Keratinocyte (primary cell): Measurements from ENCODE around the gene DEPDC4. TPM values are rescaled to one million over a fixed set of nuclear protein-coding genes. Genes with fewer than 3 reads are reported as not detected.

Experiments
- DNase-seq: peaks from one replicate; pipeline ENCODE4 v3.0.0-alpha.2; 2011; ENCODE audit warnings: low read depth, missing footprints, low spot score
- FAIRE-seq: peaks from 2 replicates; lab custom pipeline; 2011; peaks lifted over from hg19 to GRCh38; lab: Jason Lieb, UNC
- H2AFZ ChIP-seq: 2 replicates; pipeline ENCODE4 v1.6.0; 2012; ENCODE audit warnings: low read length, control low read depth, inconsistent platforms; ENCODE audit not compliant: control insufficient read depth
- H3K27ac ChIP-seq: 2 replicates; pipeline ENCODE4 v1.5.1; 2011; ENCODE audit warnings: low read length; ENCODE audit not compliant: control insufficient read depth, insufficient read depth
- H3K27me3 ChIP-seq: 3 replicates; pipeline ENCODE4 v1.6.0; 2011; ENCODE audit warnings: low read length; ENCODE audit not compliant: control insufficient read depth, insufficient read depth; ENCODE audit errors: extremely low read depth
- H3K36me3 ChIP-seq, 2 experiments: 2 replicates in 1 of 2; 3 replicates in 1 of 2; pipeline ENCODE4 v1.5.1; 2011; ENCODE audit warnings: low read length in 2 of 2, mild to moderate bottlenecking in 1 of 2; ENCODE audit not compliant: control insufficient read depth in 2 of 2, insufficient read depth in 2 of 2; ENCODE audit errors: extremely low read depth in 1 of 2
- H3K4me1 ChIP-seq: 3 replicates; pipeline ENCODE4 v1.5.1; 2011; ENCODE audit warnings: low read length; ENCODE audit not compliant: control insufficient read depth, insufficient read depth; ENCODE audit errors: extremely low read depth
- H3K4me2 ChIP-seq: 3 replicates; pipeline ENCODE4 v1.6.0; 2011; ENCODE audit warnings: low read depth, low read length; ENCODE audit not compliant: control insufficient read depth, insufficient read depth; ENCODE audit errors: extremely low read depth
- H3K4me3 ChIP-seq, 3 experiments: fragments of 200-600 bp in 1 of 3; sonication (generic) in 1 of 3; 2 replicates in 2 of 3; 3 replicates in 1 of 3; pipeline ENCODE4 v1.5.1; 2011 to 2016; ENCODE audit warnings: low read length in 3 of 3, mild to moderate bottlenecking in 3 of 3, control low read depth in 2 of 3, inconsistent platforms in 1 of 3, low read depth in 1 of 3, mixed read lengths in 1 of 3, mixed run types in 1 of 3, moderate library complexity in 1 of 3; ENCODE audit not compliant: control insufficient read depth in 2 of 3, insufficient read depth in 2 of 3; ENCODE audit errors: extremely low read depth in 1 of 3
- H3K79me2 ChIP-seq: 2 replicates; pipeline ENCODE4 v1.6.0; 2012; ENCODE audit warnings: low read length; ENCODE audit not compliant: control insufficient read depth, insufficient read depth
- H3K9ac ChIP-seq: 3 replicates; pipeline ENCODE4 v1.6.0; 2011; ENCODE audit warnings: low read length; ENCODE audit not compliant: control insufficient read depth, insufficient read depth; ENCODE audit errors: extremely low read depth
- H3K9me1 ChIP-seq: 3 replicates; pipeline ENCODE4 v1.6.0; 2011; ENCODE audit warnings: low read length; ENCODE audit not compliant: control insufficient read depth, insufficient read depth; ENCODE audit errors: extremely low read depth
- H3K9me3 ChIP-seq: 2 replicates; pipeline ENCODE4 v1.5.1; 2012; ENCODE audit warnings: low read depth, low read length; ENCODE audit not compliant: control insufficient read depth
- H4K20me1 ChIP-seq: 3 replicates; pipeline ENCODE4 v1.6.0; 2011; ENCODE audit warnings: low read length; ENCODE audit not compliant: control insufficient read depth, insufficient read depth; ENCODE audit errors: extremely low read depth
- EZH2 ChIP-seq: IDR thresholded peaks from one replicate; pipeline ENCODE4 v1.6.1; 2012; ENCODE audit warnings: inconsistent platforms, mild to moderate bottlenecking, low read length, moderate library complexity
- dilution Hi-C: fragments of 300-500 bp; cut with MboI; formaldehyde crosslinking; loops from one replicate; pipeline ENCODE4 v1.7.0; 2020; ENCODE audit warnings: low sequenced_read_pairs; ENCODE audit not compliant: extremely low pct_ligation_motif_present
- polyA plus RNA-seq, 5 experiments: library from polyadenylated mRNA; depleted of rRNA in 3 of 5; stranded (reverse) in 3 of 5; stranded (forward) in 1 of 5; unstranded in 1 of 5; fragments of >200 nt; gene quantifications; 1 replicate in 1 of 5; 2 replicates in 3 of 5; 3 replicates in 1 of 5; pipeline versions ENCODE4 v1.2.1 to v1.2.3, GENCODE V29; 2011 to 2012; ENCODE audit warnings: missing spikeins in 2 of 5, low read depth in 1 of 5, low replicate concordance in 1 of 5
- TF ChIP-seq, protein P1 (sequence below), 3 experiments: IDR thresholded peaks in 1 of 3; conservative IDR thresholded peaks in 1 of 3; optimal IDR thresholded peaks in 1 of 3; 2 replicates in 2 of 3; 3 replicates in 1 of 3; pipeline versions ENCODE3 to v1.5.1; 2011; ENCODE audit warnings: low read length in 3 of 3, mild to moderate bottlenecking in 3 of 3, moderate library complexity in 2 of 3, control low read depth in 1 of 3, inconsistent platforms in 1 of 3; ENCODE audit not compliant: insufficient read depth in 2 of 3; ENCODE audit errors: extremely low read depth in 1 of 3

The DEPDC4 gene
- polyA plus RNA-seq, 1 donor (not counting 4 experiments of a cell fraction or from before 2014, with no cell fraction given) = 2.4 TPM

DNA sequence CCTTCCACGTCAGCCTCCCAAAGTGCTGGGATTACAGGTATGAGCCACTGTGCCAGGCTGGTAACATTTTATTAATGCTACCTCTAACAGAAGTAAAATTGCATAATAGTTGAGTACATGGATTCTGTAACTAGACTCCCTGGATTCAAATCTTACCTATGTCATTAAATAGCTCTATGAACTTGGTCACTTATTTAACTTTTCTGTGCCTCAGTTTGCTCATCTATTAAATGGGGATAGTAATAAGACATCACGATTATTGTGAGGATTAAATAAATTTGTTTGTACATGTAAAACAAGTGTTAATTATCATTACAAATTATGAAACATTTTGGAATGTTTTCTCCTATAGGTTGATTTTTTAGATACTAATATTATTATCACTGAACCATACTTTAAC is 59.6 kb downstream of the DEPDC4 start:
- H4K20me1 ChIP-seq = no peaks in the 10 kb centered on the region
- dilution Hi-C loops = no loop called here
- H3K36me3 ChIP-seq = peaks cover 6 to 12% of the 10 kb centered on the region in 2 experiments

GRCh38 chr12:100201604-100202423 is 65.1 kb downstream of the DEPDC4 start:
- no peak for FAIRE-seq
- dilution Hi-C loops = no loop called here
- Histone ChIP-seq H2AFZ (peak overlapping the region; percentile 99), H3K4me2 (peak overlapping the region; percentile 95), H3K27me3 (no peaks in the 10 kb centered on the region), H3K4me1 (peaks cover 24% of the 10 kb centered on the region), H3K9me1 (no peaks in the 10 kb centered on the region), H3K27ac (peak overlapping the region; percentile 89), H3K4me3 (peak overlapping the region; percentile 67 to 100 (median 98)), H3K9ac (peak overlapping the region; percentile 89), H3K36me3 (no peaks in the 10 kb centered on the region), H4K20me1 (no peaks in the 10 kb centered on the region), H3K9me3 (no peaks in the 10 kb centered on the region), H3K79me2 (peaks cover 19% of the 10 kb centered on the region)
- TF ChIP-seq, protein P1, sequence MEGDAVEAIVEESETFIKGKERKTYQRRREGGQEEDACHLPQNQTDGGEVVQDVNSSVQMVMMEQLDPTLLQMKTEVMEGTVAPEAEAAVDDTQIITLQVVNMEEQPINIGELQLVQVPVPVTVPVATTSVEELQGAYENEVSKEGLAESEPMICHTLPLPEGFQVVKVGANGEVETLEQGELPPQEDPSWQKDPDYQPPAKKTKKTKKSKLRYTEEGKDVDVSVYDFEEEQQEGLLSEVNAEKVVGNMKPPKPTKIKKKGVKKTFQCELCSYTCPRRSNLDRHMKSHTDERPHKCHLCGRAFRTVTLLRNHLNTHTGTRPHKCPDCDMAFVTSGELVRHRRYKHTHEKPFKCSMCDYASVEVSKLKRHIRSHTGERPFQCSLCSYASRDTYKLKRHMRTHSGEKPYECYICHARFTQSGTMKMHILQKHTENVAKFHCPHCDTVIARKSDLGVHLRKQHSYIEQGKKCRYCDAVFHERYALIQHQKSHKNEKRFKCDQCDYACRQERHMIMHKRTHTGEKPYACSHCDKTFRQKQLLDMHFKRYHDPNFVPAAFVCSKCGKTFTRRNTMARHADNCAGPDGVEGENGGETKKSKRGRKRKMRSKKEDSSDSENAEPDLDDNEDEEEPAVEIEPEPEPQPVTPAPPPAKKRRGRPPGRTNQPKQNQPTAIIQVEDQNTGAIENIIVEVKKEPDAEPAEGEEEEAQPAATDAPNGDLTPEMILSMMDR (optimal IDR thresholded peaks at IDR 0.05 in 1 of 3, IDR thresholded peaks at IDR 0.05 in 1 of 3, conservative IDR thresholded peaks at IDR 0.05 in 1 of 3; ENCODE audit: extremely low read depth in 1 of 3, insufficient read depth in 2 of 3, low read length in 3 of 3) = no peak
- TF ChIP-seq EZH2 = no peak
- DNase-seq = no peak

More for the DNA sequence above, 59.6 kb downstream of the DEPDC4 start:
- H3K9ac ChIP-seq = no peak overlapping the region
- no peaks in the 10 kb centered on the region for H3K4me1 ChIP-seq
- no peak for TF ChIP-seq EZH2
- TF ChIP-seq, protein P1 (optimal IDR thresholded peaks at IDR 0.05 in 1 of 3, IDR thresholded peaks at IDR 0.05 in 1 of 3, conservative IDR thresholded peaks at IDR 0.05 in 1 of 3; ENCODE audit: extremely low read depth in 1 of 3, insufficient read depth in 2 of 3, low read length in 3 of 3) = no peak
- H3K27ac ChIP-seq = no peak overlapping the region
- no peak overlapping the region for H2AFZ ChIP-seq
- no peak overlapping the region for H3K4me2 ChIP-seq
- H3K27me3 ChIP-seq = no peaks in the 10 kb centered on the region
- DNase-seq (no peak), FAIRE-seq (no peak)
- H3K79me2 ChIP-seq = peaks cover 5% of the 10 kb centered on the region
- no peak overlapping the region for H3K4me3 ChIP-seq
- no peaks in the 10 kb centered on the region for H3K9me1 ChIP-seq
- H3K9me3 ChIP-seq = no peaks in the 10 kb centered on the region
